ENCODE results near the gene EFCAB6.

Gene EFCAB6

GRCh38 chr22:43743131-43743530 is 69.0 kb downstream of the EFCAB6 start:
- TF ChIP-seq, protein P1, sequence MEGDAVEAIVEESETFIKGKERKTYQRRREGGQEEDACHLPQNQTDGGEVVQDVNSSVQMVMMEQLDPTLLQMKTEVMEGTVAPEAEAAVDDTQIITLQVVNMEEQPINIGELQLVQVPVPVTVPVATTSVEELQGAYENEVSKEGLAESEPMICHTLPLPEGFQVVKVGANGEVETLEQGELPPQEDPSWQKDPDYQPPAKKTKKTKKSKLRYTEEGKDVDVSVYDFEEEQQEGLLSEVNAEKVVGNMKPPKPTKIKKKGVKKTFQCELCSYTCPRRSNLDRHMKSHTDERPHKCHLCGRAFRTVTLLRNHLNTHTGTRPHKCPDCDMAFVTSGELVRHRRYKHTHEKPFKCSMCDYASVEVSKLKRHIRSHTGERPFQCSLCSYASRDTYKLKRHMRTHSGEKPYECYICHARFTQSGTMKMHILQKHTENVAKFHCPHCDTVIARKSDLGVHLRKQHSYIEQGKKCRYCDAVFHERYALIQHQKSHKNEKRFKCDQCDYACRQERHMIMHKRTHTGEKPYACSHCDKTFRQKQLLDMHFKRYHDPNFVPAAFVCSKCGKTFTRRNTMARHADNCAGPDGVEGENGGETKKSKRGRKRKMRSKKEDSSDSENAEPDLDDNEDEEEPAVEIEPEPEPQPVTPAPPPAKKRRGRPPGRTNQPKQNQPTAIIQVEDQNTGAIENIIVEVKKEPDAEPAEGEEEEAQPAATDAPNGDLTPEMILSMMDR (conservative IDR thresholded peaks at IDR 0.05; ENCODE audit: low read depth, low read length) = peak; percentile 7

GRCh38 chr22:43742154-43742950 is 69.8 kb downstream of the EFCAB6 start:
- no peak for DNase-seq (ENCODE audit: low read depth)
- no peak overlapping the region for H3K4me3 ChIP-seq (ENCODE audit: low read depth, low read length)
- TF ChIP-seq, protein P1 (conservative IDR thresholded peaks at IDR 0.05; ENCODE audit: low read depth, low read length) = no peak

More at GRCh38 chr22:43743131-43743530, 69.0 kb downstream of the EFCAB6 start:
- DNase-seq (ENCODE audit: low read depth) = no peak
- H3K4me3 ChIP-seq (ENCODE audit: low read depth, low read length) = no peak overlapping the region

GRCh38 chr22:43740587-43741270 is 71.4 kb downstream of the EFCAB6 start:
- TF ChIP-seq, protein P1 (conservative IDR thresholded peaks at IDR 0.05; ENCODE audit: low read depth, low read length) = no peak
- no peak for DNase-seq (ENCODE audit: low read depth)

DNA sequence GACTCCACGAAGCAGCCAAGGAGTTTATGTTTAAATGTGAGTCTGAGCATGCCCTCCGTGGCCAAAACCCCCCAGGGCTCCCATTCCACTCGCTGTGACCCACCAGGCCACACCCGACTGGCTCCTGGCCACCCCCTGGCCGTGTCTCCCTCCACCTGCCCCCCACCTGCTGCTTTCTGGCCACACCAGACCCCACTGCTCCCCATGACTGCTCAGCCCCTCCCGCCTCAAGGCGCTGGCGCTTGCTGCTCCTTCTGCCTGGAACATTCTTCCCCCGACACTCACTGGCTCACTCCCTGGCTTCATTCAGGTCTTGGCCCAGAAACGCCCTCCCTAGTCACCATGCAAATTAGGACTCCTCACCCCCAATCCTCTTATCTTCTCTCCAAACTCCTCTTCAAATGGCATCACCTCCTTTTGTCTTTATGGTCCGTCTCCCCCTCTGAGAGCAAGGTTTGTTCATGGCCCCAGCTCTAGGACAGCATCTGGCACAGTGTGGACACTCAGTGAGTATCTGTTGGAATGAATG is 72.2 kb downstream of the EFCAB6 start:
- no peak overlapping the region for H3K4me3 ChIP-seq (ENCODE audit: low read depth, low read length)

More at GRCh38 chr22:43740587-43741270, 71.4 kb downstream of the EFCAB6 start:
- H3K4me3 ChIP-seq (ENCODE audit: low read depth, low read length) = no peak overlapping the region

DNA sequence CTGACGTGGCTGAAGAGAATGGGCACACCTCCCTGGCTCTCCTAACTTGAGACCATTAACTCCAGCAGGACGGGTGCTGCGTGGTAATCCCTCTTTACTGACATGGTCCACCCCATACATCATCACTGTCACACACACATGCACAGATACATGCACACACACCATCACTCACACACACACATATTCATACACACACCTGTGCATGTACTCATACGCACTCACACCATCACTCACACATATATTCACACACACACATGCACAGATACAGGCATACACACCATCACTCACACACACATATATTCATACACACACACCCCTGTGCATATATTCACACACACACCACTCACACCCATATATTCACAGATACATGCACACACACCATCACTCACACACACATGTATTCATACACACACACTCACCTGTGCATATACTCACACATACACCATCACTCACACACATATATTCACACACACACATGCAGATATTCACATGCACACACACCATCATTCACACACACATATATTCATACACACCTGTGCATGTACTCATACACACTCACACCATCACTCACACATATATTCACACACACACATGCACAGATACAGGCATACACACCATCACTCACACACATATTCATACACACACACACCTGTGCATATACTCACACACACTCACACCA is 74.8 kb downstream of the EFCAB6 start:
- H3K4me3 ChIP-seq (ENCODE audit: low read depth, low read length) = no peak overlapping the region
- TF ChIP-seq, protein P1 (conservative IDR thresholded peaks at IDR 0.05; ENCODE audit: low read depth, low read length) = no peak
- DNase-seq (ENCODE audit: low read depth) = no peak

More for the DNA sequence above, 72.2 kb downstream of the EFCAB6 start:
- TF ChIP-seq, protein P1 (conservative IDR thresholded peaks at IDR 0.05; ENCODE audit: low read depth, low read length) = no peak
- DNase-seq (ENCODE audit: low read depth) = no peak

GRCh38 chr22:43736651-43737050 is 75.5 kb downstream of the EFCAB6 start:
- DNase-seq (ENCODE audit: low read depth) = no peak
- TF ChIP-seq, protein P1 (conservative IDR thresholded peaks at IDR 0.05; ENCODE audit: low read depth, low read length) = no peak
- H3K4me3 ChIP-seq (ENCODE audit: low read depth, low read length) = no peak overlapping the region
